Fibroblast of skin of abdomen (primary cell): ENCODE data around the gene ZNF280C.
"Not testable (repeated sequence)": the region's sequence is repeated elsewhere in the genome, so short reads cannot be mapped to it uniquely, and the experiment has no call there.

Experiments
- DNase-seq: peaks from one replicate; pipeline ENCODE4 v3.0.0-alpha.2; 2013

The ZNF280C gene

GRCh38 chrX:130261296-130261893 is 7.3 kb downstream of the ZNF280C start:
- DNase-seq: no peak

GRCh38 chrX:130260316-130260715 is 8.4 kb downstream of the ZNF280C start:
- DNase-seq: peak; percentile 20

- no peak for DNase-seq
Measured at GRCh38 chrX:130253916-130254315, 14.8 kb downstream of the ZNF280C start.

GRCh38 chrX:130251671-130252070 is 17.0 kb downstream of the ZNF280C start:
- no peak for DNase-seq

- no peak for DNase-seq
Measured at GRCh38 chrX:130247996-130248395, 20.7 kb downstream of the ZNF280C start.

- no peak for DNase-seq
Measured at GRCh38 chrX:130246084-130246483, 22.6 kb downstream of the ZNF280C start.

GRCh38 chrX:130245441-130245840 is 23.3 kb downstream of the ZNF280C start:
- DNase-seq: peak; percentile 76

- DNase-seq: not testable (repeated sequence)
Measured at GRCh38 chrX:130231184-130231583, 37.5 kb downstream of the ZNF280C start.

- no peak for DNase-seq
Measured at GRCh38 chrX:130228871-130229270, 39.8 kb downstream of the ZNF280C start.

- DNase-seq: no peak
Measured at GRCh38 chrX:130224810-130225209, 43.9 kb downstream of the ZNF280C start.

- DNase-seq: no peak
Measured at GRCh38 chrX:130216320-130216719, 52.4 kb downstream of the ZNF280C start.

GRCh38 chrX:130213376-130213775 is 55.3 kb downstream of the ZNF280C start:
- DNase-seq: no peak

GRCh38 chrX:130212371-130212770 is 56.3 kb downstream of the ZNF280C start:
- DNase-seq: no peak

GRCh38 chrX:130211415-130212186 is 57.1 kb downstream of the ZNF280C start:
- DNase-seq: no peak

- no peak for DNase-seq
Measured at GRCh38 chrX:130204647-130205046, 64.1 kb downstream of the ZNF280C start.

- no peak for DNase-seq
Measured at GRCh38 chrX:130197464-130197863, 71.2 kb downstream of the ZNF280C start.

- peak; percentile 66 for DNase-seq
Measured at GRCh38 chrX:130196466-130196865, 72.2 kb downstream of the ZNF280C start.

GRCh38 chrX:130190801-130191200 is 77.9 kb downstream of the ZNF280C start:
- no peak for DNase-seq

GRCh38 chrX:130186651-130187050 is 82.0 kb downstream of the ZNF280C start:
- DNase-seq: no peak

- no peak for DNase-seq
Measured at GRCh38 chrX:130184857-130185256, 83.8 kb downstream of the ZNF280C start.

GRCh38 chrX:130184168-130184567 is 84.5 kb downstream of the ZNF280C start:
- no peak for DNase-seq

- peak; percentile 46 for DNase-seq
Measured at GRCh38 chrX:130179579-130180215, 89.0 kb downstream of the ZNF280C start.

- no peak for DNase-seq
Measured at GRCh38 chrX:130179170-130179569, 89.5 kb downstream of the ZNF280C start.

- no peak for DNase-seq
Measured at GRCh38 chrX:130176942-130177341, 91.8 kb downstream of the ZNF280C start.
